ENCODE measurements around the gene DDTL.
A peak's percentile ranks its signal among the peaks of the same experiment; 100 is the strongest.
"Not testable (repeated sequence)": the region's sequence is repeated elsewhere in the genome, so short reads cannot be mapped to it uniquely, and the experiment has no call there.

DDTL gene

DNA sequence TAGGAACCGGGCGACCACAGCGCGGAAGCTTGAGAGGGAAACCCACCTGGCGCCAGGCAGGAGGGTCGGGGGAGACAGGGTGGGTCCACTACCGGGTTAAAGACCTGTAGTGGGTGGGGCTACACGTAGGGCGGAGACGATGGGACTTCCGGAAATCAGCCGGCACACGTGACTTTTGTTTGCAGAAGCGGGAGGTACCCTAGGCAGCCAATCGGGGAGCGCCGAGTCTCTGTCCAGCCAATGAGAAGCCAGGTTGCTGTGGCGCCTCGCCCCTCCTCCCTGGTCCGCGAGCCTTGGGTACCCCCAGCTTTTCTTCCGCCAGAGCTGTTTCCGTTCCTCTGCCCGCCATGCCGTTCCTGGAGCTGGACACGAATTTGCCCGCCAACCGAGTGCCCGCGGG lies at the start of gene DDTL:
Gene DDTL (plus strand): TSS at position 321 of the 400 bp plus-strand sequence. CDS start 27 bp downstream, at position 348.
- DNase-seq (ENCODE audit: low read depth in 1 of 2, low spot score in 1 of 2); in situ Hi-C loops (cut with HindIII; ENCODE audit: low pct_unique_long_range_greater_than_20kb, low sequenced_read_pairs): not testable (repeated sequence)

GRCh38 chr22:23920267-23920611 lies 46.4 kb upstream of the DDTL start:
- in situ Hi-C loops (cut with HindIII; ENCODE audit: low pct_unique_long_range_greater_than_20kb, low sequenced_read_pairs); DNase-seq (ENCODE audit: low read depth in 1 of 2, low spot score in 1 of 2): not testable (repeated sequence)

GRCh38 chr22:23921586-23922201 lies 45.0 kb upstream of the DDTL start:
- peak in 1 of 2 experiments; percentile 40 for DNase-seq (ENCODE audit: low read depth in 1 of 2, low spot score in 1 of 2)
- in situ Hi-C loops (cut with HindIII; ENCODE audit: low pct_unique_long_range_greater_than_20kb, low sequenced_read_pairs): not testable (repeated sequence)

GRCh38 chr22:23922921-23923320 lies 43.8 kb upstream of the DDTL start:
- in situ Hi-C loops (cut with HindIII; ENCODE audit: low pct_unique_long_range_greater_than_20kb, low sequenced_read_pairs): no loop called here
- no peak for DNase-seq (ENCODE audit: low read depth in 1 of 2, low spot score in 1 of 2)
- no peak for TF ChIP-seq JUND (IDR thresholded peaks at IDR 0.05; ENCODE audit: low read depth)

- DNase-seq (ENCODE audit: low read depth in 1 of 2, low spot score in 1 of 2): no peak
- TF ChIP-seq JUND (IDR thresholded peaks at IDR 0.05; ENCODE audit: low read depth): no peak
- in situ Hi-C loops (cut with HindIII; ENCODE audit: low pct_unique_long_range_greater_than_20kb, low sequenced_read_pairs): no loop called here
Measured at GRCh38 chr22:23925020-23925606, 41.6 kb upstream of the DDTL start.

DNA sequence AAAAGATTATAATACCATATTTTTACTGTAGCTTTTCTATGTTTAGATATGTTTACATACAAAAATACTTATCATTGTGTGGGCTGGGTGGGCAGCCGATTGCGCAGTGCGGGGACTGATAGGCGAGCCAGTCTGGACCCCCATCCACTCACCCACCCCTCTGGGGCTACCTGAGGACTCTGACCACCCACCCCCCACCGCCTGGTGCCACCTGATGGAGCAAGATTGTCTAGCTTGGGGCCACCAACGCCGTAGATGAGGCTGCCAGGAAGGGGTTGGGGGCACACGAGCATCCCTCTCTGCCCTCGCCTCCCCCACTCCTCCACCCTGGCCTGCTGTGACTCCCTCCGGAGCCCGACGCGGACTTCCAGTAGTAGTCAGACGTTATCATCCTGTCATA lies 40.1 kb upstream of the DDTL start:
- in situ Hi-C loops (cut with HindIII; ENCODE audit: low pct_unique_long_range_greater_than_20kb, low sequenced_read_pairs): no loop called here
- DNase-seq (ENCODE audit: low read depth in 1 of 2, low spot score in 1 of 2): no peak
- TF ChIP-seq JUND (IDR thresholded peaks at IDR 0.05; ENCODE audit: low read depth): no peak

DNA sequence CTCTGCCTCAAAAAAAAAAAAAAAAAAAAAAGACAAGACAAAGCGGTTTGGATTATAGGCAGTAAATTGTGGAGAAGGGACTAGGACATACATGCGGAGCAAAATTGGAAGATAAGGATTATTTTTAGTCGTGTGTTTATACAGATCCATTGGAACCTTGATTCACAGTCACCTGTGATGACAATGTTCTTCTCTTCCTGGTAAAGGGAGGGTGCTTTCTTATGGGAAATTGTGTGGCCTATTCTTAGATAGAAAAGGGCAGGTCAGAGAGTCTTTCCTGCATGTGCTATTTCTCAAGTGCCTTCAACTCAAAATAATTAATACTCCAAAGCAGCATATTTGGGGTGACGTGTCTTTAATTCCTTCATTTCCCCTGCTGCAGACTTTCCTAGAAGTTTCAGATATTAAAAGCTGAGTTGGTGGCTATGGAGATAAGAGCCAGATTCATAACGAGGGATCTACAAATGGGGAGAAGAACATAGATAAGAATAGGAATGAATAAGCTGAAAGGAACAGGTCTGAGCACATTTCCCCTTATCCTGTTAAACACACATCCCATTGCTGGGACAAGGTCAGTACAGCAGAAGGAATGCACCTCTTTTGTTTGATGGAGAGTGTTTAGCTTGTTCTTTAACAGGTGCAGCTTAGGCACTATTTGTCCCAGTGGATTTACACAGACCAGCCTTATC lies 28.2 kb upstream of the DDTL start:
- peak; percentile 43 to 79 for DNase-seq (ENCODE audit: low read depth in 1 of 2, low spot score in 1 of 2)
- no peak for TF ChIP-seq JUND (IDR thresholded peaks at IDR 0.05; ENCODE audit: low read depth)
- in situ Hi-C loops (cut with HindIII; ENCODE audit: low pct_unique_long_range_greater_than_20kb, low sequenced_read_pairs): no loop called here

DNA sequence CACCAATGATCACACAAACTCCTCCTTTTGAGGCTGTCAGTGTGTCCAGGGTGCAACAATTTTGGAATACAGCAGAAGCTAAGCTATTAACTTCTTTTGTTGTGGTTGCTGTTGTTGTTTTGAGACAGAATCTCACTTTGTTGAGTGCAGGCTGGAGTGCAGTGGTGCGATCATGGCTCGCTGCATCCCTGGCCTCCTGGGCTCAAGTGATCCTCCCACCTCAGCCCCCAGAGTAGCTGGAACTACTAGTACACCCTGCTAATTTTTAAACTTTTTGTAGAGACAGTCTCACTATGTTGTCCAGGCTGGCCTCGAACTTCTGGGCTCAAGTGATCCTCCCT lies 27.7 kb upstream of the DDTL start:
- DNase-seq (ENCODE audit: low read depth in 1 of 2, low spot score in 1 of 2): no peak
- in situ Hi-C loops (cut with HindIII; ENCODE audit: low pct_unique_long_range_greater_than_20kb, low sequenced_read_pairs): no loop called here
- TF ChIP-seq JUND (IDR thresholded peaks at IDR 0.05; ENCODE audit: low read depth): no peak

DNA sequence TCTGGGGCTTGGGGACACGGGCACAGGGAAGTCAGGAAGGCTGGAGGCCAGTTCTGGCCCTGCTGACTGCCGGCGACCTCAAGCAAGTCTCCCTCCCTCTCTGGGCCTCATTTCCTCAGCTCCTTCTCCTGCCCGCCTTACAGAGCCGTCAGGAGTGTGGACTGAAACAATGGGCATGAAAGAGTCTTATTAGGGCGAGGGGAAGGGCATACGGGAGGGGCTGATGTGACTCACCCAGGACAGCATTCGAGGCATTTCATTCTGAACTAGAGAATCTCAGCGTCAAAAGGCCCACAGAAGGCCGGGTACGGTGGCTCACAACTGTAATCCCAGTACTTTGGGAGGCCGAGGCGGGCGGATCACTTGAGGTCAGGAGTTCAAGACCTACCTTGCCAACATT lies 26.5 kb upstream of the DDTL start:
- in situ Hi-C loops (cut with HindIII; ENCODE audit: low pct_unique_long_range_greater_than_20kb, low sequenced_read_pairs); DNase-seq (ENCODE audit: low read depth in 1 of 2, low spot score in 1 of 2): not testable (repeated sequence)

GRCh38 chr22:23947391-23947790 lies 19.3 kb upstream of the DDTL start:
- in situ Hi-C loops (cut with HindIII; ENCODE audit: low pct_unique_long_range_greater_than_20kb, low sequenced_read_pairs); DNase-seq (ENCODE audit: low read depth in 1 of 2, low spot score in 1 of 2): not testable (repeated sequence)

DNA sequence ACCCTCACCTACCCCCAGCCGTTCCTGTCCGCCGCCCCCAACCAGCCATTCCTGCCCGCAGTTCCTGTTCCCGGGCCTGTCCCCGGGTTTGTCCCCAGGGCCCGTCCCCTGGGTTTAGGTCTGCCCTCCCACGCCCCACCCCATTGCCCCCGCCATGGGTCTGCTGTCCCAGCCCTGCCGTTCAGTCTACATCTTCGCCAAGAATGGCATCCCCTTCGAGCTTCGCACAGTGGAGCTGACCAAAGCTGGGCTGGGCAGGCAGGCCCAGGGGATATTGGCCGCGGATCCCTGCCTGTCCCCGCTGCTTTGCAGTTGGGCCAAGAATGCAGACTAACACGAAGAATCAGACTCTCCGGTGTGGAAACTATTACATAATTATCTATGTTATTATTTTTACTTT lies 16.9 kb upstream of the DDTL start:
- in situ Hi-C loops (cut with HindIII; ENCODE audit: low pct_unique_long_range_greater_than_20kb, low sequenced_read_pairs); DNase-seq (ENCODE audit: low read depth in 1 of 2, low spot score in 1 of 2): not testable (repeated sequence)

DNA sequence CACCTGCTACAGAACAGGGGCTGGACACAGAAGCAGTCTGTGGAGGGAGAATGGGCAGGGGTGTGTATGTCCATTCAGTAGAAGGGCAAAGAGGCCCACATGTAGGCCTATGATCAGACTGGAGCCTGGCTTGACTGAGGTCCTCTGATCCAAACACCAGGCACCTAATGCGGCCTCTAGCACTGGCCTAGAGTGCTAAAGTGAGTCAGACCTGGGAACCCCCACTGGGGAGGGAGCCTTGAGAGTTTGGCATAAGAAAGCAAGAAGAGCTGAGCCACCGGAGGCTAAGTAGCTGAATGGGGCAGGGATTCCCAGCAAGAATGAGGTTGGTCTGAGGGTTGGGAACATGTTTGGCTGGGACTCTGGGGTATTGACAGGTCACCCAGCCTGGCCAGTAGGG lies 15.3 kb upstream of the DDTL start:
- in situ Hi-C loops (cut with HindIII; ENCODE audit: low pct_unique_long_range_greater_than_20kb, low sequenced_read_pairs); DNase-seq (ENCODE audit: low read depth in 1 of 2, low spot score in 1 of 2): not testable (repeated sequence)

DNA sequence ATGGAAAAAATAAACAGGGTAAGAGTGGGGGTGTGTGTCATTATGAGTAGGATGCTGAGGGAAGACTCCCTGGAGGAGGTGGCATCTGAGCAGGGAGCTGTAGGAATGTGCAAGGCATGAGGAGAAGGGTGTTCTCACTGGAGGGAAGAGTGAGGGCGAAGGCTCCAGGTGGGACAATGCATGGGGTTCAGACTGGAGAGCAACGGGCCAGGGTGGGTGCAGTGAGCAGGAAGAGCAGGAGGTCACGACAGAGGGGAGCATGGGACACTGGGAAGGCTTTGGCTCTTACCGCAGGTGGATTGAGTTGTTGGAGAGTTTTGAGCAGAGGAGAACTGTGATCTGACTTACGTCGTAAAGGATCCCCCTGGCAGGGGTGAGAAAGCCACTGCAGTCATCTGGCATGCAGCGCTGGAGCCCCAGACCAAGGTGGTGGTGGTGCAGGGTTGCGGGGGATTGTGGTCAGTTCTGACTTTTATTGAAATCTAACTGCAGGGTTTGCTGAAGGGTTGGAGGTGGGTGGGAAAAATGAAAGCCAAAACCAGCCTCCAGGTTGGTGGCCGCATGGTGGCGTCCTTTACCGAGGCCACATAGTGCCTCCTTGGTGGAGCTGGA lies 13.8 kb upstream of the DDTL start:
- DNase-seq (ENCODE audit: low read depth in 1 of 2, low spot score in 1 of 2); in situ Hi-C loops (cut with HindIII; ENCODE audit: low pct_unique_long_range_greater_than_20kb, low sequenced_read_pairs): not testable (repeated sequence)

GRCh38 chr22:23953485-23953884 lies 13.2 kb upstream of the DDTL start:
- in situ Hi-C loops (cut with HindIII; ENCODE audit: low pct_unique_long_range_greater_than_20kb, low sequenced_read_pairs); DNase-seq (ENCODE audit: low read depth in 1 of 2, low spot score in 1 of 2): not testable (repeated sequence)

GRCh38 chr22:23954193-23954990 lies 12.3 kb upstream of the DDTL start:
- DNase-seq (ENCODE audit: low read depth in 1 of 2, low spot score in 1 of 2); in situ Hi-C loops (cut with HindIII; ENCODE audit: low pct_unique_long_range_greater_than_20kb, low sequenced_read_pairs): not testable (repeated sequence)

GRCh38 chr22:23954991-23955305 lies 11.7 kb upstream of the DDTL start:
- DNase-seq (ENCODE audit: low read depth in 1 of 2, low spot score in 1 of 2); in situ Hi-C loops (cut with HindIII; ENCODE audit: low pct_unique_long_range_greater_than_20kb, low sequenced_read_pairs): not testable (repeated sequence)

DNA sequence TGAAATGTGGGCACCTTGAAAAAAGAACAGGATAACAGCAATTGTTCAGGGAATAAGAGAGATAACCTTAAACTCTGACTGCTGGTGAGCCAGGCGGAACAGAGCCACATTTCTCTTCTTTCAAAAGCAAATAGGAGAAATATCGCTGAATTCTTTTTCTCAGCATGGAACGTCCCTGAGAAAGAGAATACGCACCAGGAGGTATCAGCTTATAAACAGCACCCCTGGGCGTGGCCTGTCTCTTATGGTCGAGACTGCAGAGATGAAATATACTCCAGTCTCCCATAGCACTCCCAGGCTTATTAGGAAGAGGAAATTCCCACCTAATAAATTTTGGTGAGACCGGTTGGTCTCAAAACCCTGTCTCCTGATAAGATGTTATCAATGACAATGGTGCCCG lies 10.8 kb upstream of the DDTL start:
- DNase-seq (ENCODE audit: low read depth in 1 of 2, low spot score in 1 of 2); in situ Hi-C loops (cut with HindIII; ENCODE audit: low pct_unique_long_range_greater_than_20kb, low sequenced_read_pairs): not testable (repeated sequence)
